Glutamatergic neuron (in vitro differentiated cells): ENCODE data around the gene FNDC11. TPM values are rescaled to one million over a fixed set of nuclear protein-coding genes. Genes with fewer than 3 reads are reported as not detected.

Experiments used
- DNase-seq: peaks from one replicate; pipeline ENCODE4 v3.0.0; 2022
- H3K27ac Mint-ChIP-seq: one replicate; pipeline ENCODE4 v1.8.0; 2020; ENCODE audit warnings: mild to moderate bottlenecking, mixed read lengths, inconsistent platforms; ENCODE audit not compliant: unreplicated experiment
- H3K27me3 Mint-ChIP-seq: one replicate; pipeline ENCODE4 v1.8.0; 2020; ENCODE audit warnings: mild to moderate bottlenecking, moderate library complexity, mixed read lengths, inconsistent platforms; ENCODE audit not compliant: unreplicated experiment
- H3K36me3 Mint-ChIP-seq: one replicate; pipeline ENCODE4 v1.8.0; 2020; ENCODE audit warnings: mild to moderate bottlenecking, mixed read lengths, inconsistent platforms; ENCODE audit not compliant: unreplicated experiment
- H3K4me1 Mint-ChIP-seq: one replicate; pipeline ENCODE4 v1.8.0; 2020; ENCODE audit warnings: mild to moderate bottlenecking, low read depth, mixed read lengths, inconsistent platforms; ENCODE audit not compliant: unreplicated experiment
- H3K4me3 Mint-ChIP-seq: one replicate; pipeline ENCODE4 v1.8.0; 2020; ENCODE audit warnings: mild to moderate bottlenecking, mixed read lengths, inconsistent platforms; ENCODE audit not compliant: unreplicated experiment
- H3K9me3 Mint-ChIP-seq: one replicate; pipeline ENCODE4 v1.8.0; 2020; ENCODE audit warnings: mild to moderate bottlenecking, moderate library complexity, mixed read lengths, inconsistent platforms; ENCODE audit not compliant: unreplicated experiment
- total RNA-seq: library from RNA; stranded (reverse); fragmentation: NEBNext Ultra II Directional; extraction: Animal tissue kit (Norgen Biotek cat#: 25700); gene quantifications from one replicate; pipeline ENCODE4 v1.2.1, GENCODE V29; 2021; ENCODE audit not compliant: unreplicated experiment
- TF ChIP-seq, protein P1 (sequence below): fragments of 200-600 bp; sonication (generic); IDR thresholded peaks from one replicate; pipeline ENCODE4 v1.5.0; 2021; ENCODE audit not compliant: partially characterized antibody, unreplicated experiment

The FNDC11 gene
- total RNA-seq, 1 donor from 2014 or later = 9.3 TPM

- TF ChIP-seq, protein P1, sequence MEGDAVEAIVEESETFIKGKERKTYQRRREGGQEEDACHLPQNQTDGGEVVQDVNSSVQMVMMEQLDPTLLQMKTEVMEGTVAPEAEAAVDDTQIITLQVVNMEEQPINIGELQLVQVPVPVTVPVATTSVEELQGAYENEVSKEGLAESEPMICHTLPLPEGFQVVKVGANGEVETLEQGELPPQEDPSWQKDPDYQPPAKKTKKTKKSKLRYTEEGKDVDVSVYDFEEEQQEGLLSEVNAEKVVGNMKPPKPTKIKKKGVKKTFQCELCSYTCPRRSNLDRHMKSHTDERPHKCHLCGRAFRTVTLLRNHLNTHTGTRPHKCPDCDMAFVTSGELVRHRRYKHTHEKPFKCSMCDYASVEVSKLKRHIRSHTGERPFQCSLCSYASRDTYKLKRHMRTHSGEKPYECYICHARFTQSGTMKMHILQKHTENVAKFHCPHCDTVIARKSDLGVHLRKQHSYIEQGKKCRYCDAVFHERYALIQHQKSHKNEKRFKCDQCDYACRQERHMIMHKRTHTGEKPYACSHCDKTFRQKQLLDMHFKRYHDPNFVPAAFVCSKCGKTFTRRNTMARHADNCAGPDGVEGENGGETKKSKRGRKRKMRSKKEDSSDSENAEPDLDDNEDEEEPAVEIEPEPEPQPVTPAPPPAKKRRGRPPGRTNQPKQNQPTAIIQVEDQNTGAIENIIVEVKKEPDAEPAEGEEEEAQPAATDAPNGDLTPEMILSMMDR = peak; percentile 98
- DNase-seq = peak; percentile 87
- peaks cover 2% of the 10 kb centered on the region for H3K9me3 Mint-ChIP-seq
- no peak overlapping the region for H3K4me3 Mint-ChIP-seq
- H3K36me3 Mint-ChIP-seq = no peaks in the 10 kb centered on the region
- no peak overlapping the region for H3K27ac Mint-ChIP-seq
- H3K27me3 Mint-ChIP-seq = peaks cover 4% of the 10 kb centered on the region
- peaks cover 3% of the 10 kb centered on the region for H3K4me1 Mint-ChIP-seq
Measured at GRCh38 chr20:63537525-63538203, 16.3 kb upstream of the FNDC11 start.

DNA sequence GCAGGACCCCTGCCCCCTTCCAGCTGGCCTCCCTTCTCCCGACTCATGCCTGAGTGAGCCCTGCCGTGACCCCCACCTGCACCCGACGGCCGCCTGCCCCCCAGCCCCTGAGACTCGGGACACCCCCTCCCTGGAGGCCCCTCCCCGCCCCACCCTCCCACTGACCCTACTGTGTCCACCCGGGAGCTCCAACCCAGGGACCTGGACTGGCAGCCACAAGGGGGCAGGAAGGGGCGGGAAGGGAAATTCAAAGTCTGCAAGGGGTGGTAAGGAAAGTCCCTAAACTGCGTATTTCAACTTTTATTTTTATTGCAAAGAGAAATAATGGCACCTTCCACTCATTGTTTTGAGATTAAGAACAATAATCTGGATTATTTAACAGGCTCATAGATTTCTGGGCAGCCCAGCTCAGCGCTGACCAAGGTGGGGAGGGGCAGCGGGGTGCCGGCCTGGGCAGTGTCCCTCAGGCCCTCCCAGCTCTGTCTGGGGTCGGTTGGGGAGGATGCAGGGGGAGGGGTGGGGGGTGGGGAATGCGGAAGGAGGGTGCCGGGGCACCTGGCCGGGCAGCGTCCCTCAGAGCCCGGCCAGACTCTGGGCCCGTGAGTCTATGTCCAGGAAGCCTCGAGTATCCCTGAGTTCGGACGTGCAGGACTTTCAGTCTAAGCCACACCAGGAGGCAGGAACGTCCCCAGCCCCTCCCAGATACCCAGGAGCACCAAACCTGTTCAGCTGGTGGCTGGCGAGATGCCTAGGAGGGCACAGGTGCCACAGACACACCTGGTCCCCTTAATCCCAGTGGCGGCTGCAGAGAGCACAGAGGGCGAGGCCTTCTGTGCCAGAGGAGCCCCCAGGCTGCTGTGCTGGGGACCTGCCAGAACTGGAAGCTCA, 15.5 kb upstream of the FNDC11 start:
- no peak overlapping the region for H3K27ac Mint-ChIP-seq
- TF ChIP-seq, protein P1 = peak; percentile 64
- no peak overlapping the region for H3K4me3 Mint-ChIP-seq
- no peak for DNase-seq
- H3K9me3 Mint-ChIP-seq = peaks cover 2% of the 10 kb centered on the region
- H3K36me3 Mint-ChIP-seq = no peaks in the 10 kb centered on the region
- H3K27me3 Mint-ChIP-seq = peaks cover 4% of the 10 kb centered on the region
- H3K4me1 Mint-ChIP-seq = peaks cover 3% of the 10 kb centered on the region

GRCh38 chr20:63539092-63539430, 14.9 kb upstream of the FNDC11 start:
- no peak for DNase-seq
- Mint-ChIP-seq H3K4me1 (peaks cover 6% of the 10 kb centered on the region), H3K36me3 (peaks cover 5% of the 10 kb centered on the region), H3K27ac (no peak overlapping the region), H3K27me3 (peaks cover 8% of the 10 kb centered on the region), H3K9me3 (peaks cover 6% of the 10 kb centered on the region), H3K4me3 (no peak overlapping the region)
- TF ChIP-seq, protein P1 = no peak

DNA sequence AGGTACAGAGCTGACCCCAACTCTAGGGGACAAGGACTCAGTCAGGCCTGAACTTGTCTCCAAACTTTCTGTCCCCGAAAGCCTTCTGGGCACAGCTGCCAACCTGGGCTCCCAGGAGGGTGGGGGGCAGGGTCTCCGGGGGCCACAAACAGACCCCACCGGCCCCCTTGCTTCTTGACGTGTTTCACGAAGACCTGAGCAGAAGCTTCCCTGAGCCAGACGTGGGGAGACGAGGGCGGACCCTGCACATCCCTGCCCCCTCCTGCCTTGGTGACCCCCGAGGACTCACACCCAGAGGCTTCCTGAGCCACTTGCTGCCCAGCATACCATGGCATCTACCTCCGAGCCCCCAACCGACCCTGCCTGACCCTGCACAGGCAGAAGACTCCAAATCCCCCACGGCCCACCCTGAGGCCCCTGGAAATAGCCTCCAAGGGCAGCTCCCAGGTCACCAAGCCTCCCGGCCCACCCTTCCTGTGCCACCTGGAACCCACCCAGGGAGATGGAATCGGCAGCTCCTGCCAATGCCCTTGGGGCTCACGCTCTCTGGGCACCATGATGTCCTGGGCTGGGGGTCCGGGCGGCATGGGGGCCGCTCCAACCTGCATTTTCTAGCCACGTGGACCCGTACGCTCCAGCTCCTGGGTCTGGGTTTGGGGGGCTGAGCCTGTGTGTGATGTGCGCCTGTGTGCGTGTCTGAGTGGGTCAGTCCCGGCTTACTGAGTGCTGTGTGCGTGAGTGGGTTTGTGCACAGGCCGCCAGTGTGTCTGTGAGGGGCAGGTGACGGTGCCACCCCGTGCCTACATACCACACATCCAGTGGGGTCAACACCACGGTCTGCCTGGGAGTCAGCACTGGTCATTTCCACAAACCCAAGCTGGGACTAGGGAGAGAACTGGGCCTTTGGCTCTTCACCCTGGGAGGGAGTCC, 14.3 kb upstream of the FNDC11 start:
- Mint-ChIP-seq H3K27me3 (peaks cover 8% of the 10 kb centered on the region), H3K27ac (peak overlapping the region; percentile 22), H3K4me1 (peaks cover 6% of the 10 kb centered on the region), H3K9me3 (peaks cover 8% of the 10 kb centered on the region), H3K36me3 (peaks cover 5% of the 10 kb centered on the region), H3K4me3 (no peak overlapping the region)
- no peak for DNase-seq
- TF ChIP-seq, protein P1 = no peak
